WTC11 (cell line): Measurements from ENCODE around the gene C4orf50. TPM values are rescaled to one million over a fixed set of nuclear protein-coding genes. Genes with fewer than 3 reads are reported as not detected.

Experiments used
- ETV6 ChIP-seq: sonication (generic); formaldehyde crosslinking; IDR thresholded peaks from 2 replicates; pipeline ENCODE4 v1.8.1; 2022; ENCODE audit warnings: mild to moderate bottlenecking, missing genetic modification reagents
- FOXP1 ChIP-seq: sonication (generic); formaldehyde crosslinking; IDR thresholded peaks from 2 replicates; pipeline ENCODE4 v1.8.0; 2022; ENCODE audit warnings: missing genetic modification reagents, mild to moderate bottlenecking, moderate library complexity, borderline replicate concordance
- GRHL2 ChIP-seq: fragments of 250-450 bp; sonication (Bioruptor Pico); IDR thresholded peaks from 2 replicates; pipeline ENCODE4 v1.8.0; 2022; ENCODE audit warnings: mild to moderate bottlenecking, moderate library complexity; ENCODE audit not compliant: insufficient replicate concordance, severe bottlenecking
- JUN ChIP-seq: sonication (generic); formaldehyde crosslinking; IDR thresholded peaks from 2 replicates; pipeline ENCODE4 v1.8.0; 2023; ENCODE audit warnings: mild to moderate bottlenecking, missing genetic modification reagents
- NR2C2 ChIP-seq: sonication (generic); formaldehyde crosslinking; IDR thresholded peaks from 2 replicates; pipeline ENCODE4 v1.8.0; 2022; ENCODE audit warnings: mild to moderate bottlenecking, missing genetic modification reagents
- NR3C1 ChIP-seq: sonication (generic); formaldehyde crosslinking; conservative IDR thresholded peaks from 2 replicates; pipeline ENCODE4 v1.8.1; 2023; ENCODE audit warnings: low read depth, mild to moderate bottlenecking, missing genetic modification reagents
- OVOL2 ChIP-seq: fragments of 250-450 bp; sonication (Bioruptor Pico); IDR thresholded peaks from 2 replicates; pipeline ENCODE4 v1.9.0; 2021; ENCODE audit warnings: mild to moderate bottlenecking, borderline replicate concordance
- SOX15 ChIP-seq: fragments of 250-450 bp; sonication (Bioruptor Pico); IDR thresholded peaks from 2 replicates; pipeline ENCODE4 v1.9.0; 2021; ENCODE audit warnings: mild to moderate bottlenecking
- SP1 ChIP-seq: sonication (generic); formaldehyde crosslinking; conservative IDR thresholded peaks from 2 replicates; pipeline ENCODE4 v1.8.1; 2022; ENCODE audit warnings: missing genetic modification reagents
- TCF7 ChIP-seq: sonication (generic); formaldehyde crosslinking; IDR thresholded peaks from 2 replicates; pipeline ENCODE4 v1.8.0; 2022; ENCODE audit warnings: mild to moderate bottlenecking, low read depth, missing genetic modification reagents, moderate library complexity
- TEAD1 ChIP-seq: sonication (generic); formaldehyde crosslinking; IDR thresholded peaks from 2 replicates; pipeline ENCODE4 v1.8.0; 2022; ENCODE audit warnings: mild to moderate bottlenecking, missing genetic modification reagents
- TEAD4 ChIP-seq: sonication (generic); formaldehyde crosslinking; IDR thresholded peaks from 2 replicates; pipeline ENCODE4 v1.8.0; 2022; ENCODE audit warnings: mild to moderate bottlenecking, missing genetic modification reagents
- ZNF416 ChIP-seq: fragments of 250-450 bp; sonication (Bioruptor Pico); IDR thresholded peaks from 2 replicates; pipeline ENCODE4 v1.9.0; 2021; ENCODE audit warnings: mild to moderate bottlenecking, inconsistent platforms
- ZNF671 ChIP-seq: fragments of 250-450 bp; sonication (Bioruptor Pico); IDR thresholded peaks from 2 replicates; pipeline ENCODE4 v1.8.0; 2021; ENCODE audit warnings: mild to moderate bottlenecking
- total RNA-seq: library from RNA; stranded (reverse); gene quantifications from 3 replicates; pipeline ENCODE4 v1.2.3, GENCODE V29; 2021
- TF ChIP-seq, protein P1 (sequence below): fragments of 250-450 bp; sonication (Bioruptor Pico); IDR thresholded peaks from 2 replicates; pipeline ENCODE4 v1.9.0; 2021; ENCODE audit warnings: mild to moderate bottlenecking, borderline replicate concordance
- TF ChIP-seq, protein P2 (sequence below): sonication (generic); formaldehyde crosslinking; IDR thresholded peaks from 2 replicates; pipeline ENCODE4 v1.8.0; 2023; ENCODE audit warnings: missing genetic modification reagents
- TF ChIP-seq, protein P3 (sequence below): sonication (generic); formaldehyde crosslinking; IDR thresholded peaks from 2 replicates; pipeline ENCODE4 v1.8.0; 2022; ENCODE audit warnings: mild to moderate bottlenecking, missing genetic modification reagents
- TF ChIP-seq, protein P4 (sequence below): sonication (generic); formaldehyde crosslinking; IDR thresholded peaks from 2 replicates; pipeline ENCODE4 v1.8.0; 2022; ENCODE audit warnings: missing genetic modification reagents
- TF ChIP-seq, protein P5 (sequence below): sonication (generic); formaldehyde crosslinking; IDR thresholded peaks from 2 replicates; pipeline ENCODE4 v1.8.1; 2022; ENCODE audit warnings: low read depth, missing genetic modification reagents, borderline replicate concordance
- TF ChIP-seq, protein P6 (sequence below): fragments of 250-450 bp; sonication (Bioruptor Pico); conservative IDR thresholded peaks from 2 replicates; pipeline ENCODE4 v1.9.0; 2021; ENCODE audit warnings: mild to moderate bottlenecking
- TF ChIP-seq, protein P7 (sequence below): fragments of 200-600 bp; IDR thresholded peaks from 2 replicates; pipeline ENCODE4 v1.8.0; 2022; ENCODE audit warnings: antibody characterized with exemption
- TF ChIP-seq, protein P8 (sequence below): sonication (generic); formaldehyde crosslinking; IDR thresholded peaks from 2 replicates; pipeline ENCODE4 v1.8.1; 2022; ENCODE audit warnings: missing genetic modification reagents, borderline replicate concordance

C4orf50 gene
- total RNA-seq, 1 experiment from 2014 or later, result 0.17 TPM

DNA sequence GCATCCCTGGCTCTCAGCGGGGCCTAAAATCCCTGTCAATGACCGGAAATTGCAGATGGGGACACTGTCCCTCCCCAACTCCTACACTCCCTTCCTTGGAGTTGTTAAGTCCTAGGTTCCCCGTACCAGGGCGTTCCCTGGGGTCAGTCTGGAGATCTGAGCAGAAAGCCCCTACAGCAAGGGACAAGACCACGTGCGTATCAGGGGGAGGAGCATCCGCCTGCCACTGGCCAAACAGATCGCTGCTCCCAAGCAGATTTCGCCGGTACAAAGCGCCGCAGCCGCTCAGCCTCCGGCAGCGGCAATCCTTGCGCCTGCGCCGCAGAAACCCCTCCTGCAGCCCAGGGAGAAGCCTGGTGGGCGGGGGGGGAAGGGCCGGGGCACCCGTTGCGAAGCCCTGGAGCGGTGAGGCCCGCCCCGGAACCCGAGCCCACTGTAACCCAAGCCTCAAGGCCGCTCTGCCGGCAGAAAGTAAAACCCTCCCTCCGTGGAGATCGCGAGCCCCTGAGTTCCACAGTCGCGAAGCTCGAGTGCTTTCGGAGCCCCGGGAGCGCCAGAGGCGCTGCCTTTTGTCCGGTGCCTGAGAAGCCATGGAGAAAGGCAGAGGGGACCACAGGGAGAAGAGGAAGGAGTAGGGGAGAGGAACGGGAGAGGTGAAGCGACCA is 128.0 kb downstream of the C4orf50 start (continued):
- TF ChIP-seq, protein P1, sequence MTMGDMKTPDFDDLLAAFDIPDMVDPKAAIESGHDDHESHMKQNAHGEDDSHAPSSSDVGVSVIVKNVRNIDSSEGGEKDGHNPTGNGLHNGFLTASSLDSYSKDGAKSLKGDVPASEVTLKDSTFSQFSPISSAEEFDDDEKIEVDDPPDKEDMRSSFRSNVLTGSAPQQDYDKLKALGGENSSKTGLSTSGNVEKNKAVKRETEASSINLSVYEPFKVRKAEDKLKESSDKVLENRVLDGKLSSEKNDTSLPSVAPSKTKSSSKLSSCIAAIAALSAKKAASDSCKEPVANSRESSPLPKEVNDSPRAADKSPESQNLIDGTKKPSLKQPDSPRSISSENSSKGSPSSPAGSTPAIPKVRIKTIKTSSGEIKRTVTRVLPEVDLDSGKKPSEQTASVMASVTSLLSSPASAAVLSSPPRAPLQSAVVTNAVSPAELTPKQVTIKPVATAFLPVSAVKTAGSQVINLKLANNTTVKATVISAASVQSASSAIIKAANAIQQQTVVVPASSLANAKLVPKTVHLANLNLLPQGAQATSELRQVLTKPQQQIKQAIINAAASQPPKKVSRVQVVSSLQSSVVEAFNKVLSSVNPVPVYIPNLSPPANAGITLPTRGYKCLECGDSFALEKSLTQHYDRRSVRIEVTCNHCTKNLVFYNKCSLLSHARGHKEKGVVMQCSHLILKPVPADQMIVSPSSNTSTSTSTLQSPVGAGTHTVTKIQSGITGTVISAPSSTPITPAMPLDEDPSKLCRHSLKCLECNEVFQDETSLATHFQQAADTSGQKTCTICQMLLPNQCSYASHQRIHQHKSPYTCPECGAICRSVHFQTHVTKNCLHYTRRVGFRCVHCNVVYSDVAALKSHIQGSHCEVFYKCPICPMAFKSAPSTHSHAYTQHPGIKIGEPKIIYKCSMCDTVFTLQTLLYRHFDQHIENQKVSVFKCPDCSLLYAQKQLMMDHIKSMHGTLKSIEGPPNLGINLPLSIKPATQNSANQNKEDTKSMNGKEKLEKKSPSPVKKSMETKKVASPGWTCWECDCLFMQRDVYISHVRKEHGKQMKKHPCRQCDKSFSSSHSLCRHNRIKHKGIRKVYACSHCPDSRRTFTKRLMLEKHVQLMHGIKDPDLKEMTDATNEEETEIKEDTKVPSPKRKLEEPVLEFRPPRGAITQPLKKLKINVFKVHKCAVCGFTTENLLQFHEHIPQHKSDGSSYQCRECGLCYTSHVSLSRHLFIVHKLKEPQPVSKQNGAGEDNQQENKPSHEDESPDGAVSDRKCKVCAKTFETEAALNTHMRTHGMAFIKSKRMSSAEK (CRISPR knock-in tag), result no peak
- TF ChIP-seq OVOL2 (no peak), ZNF671 (CRISPR knock-in tag) (no peak), FOXP1 (no peak), ZNF416 (no peak), SOX15 (CRISPR knock-in tag) (no peak), NR3C1 (CRISPR knock-in tag) (no peak), TCF7 (no peak), GRHL2 (CRISPR knock-in tag) (no peak), NR2C2 (CRISPR knock-in tag) (no peak), TEAD4 (CRISPR knock-in tag) (no peak), TEAD1 (CRISPR knock-in tag) (peak; percentile 70; the same call in 1 of the 2 replicates), SP1 (CRISPR knock-in tag) (no peak), JUN (CRISPR knock-in tag) (no peak), ETV6 (CRISPR knock-in tag) (0 out of 2 replicates have a peak, but pooled peaks have one; percentile 63)
- TF ChIP-seq, protein P2, sequence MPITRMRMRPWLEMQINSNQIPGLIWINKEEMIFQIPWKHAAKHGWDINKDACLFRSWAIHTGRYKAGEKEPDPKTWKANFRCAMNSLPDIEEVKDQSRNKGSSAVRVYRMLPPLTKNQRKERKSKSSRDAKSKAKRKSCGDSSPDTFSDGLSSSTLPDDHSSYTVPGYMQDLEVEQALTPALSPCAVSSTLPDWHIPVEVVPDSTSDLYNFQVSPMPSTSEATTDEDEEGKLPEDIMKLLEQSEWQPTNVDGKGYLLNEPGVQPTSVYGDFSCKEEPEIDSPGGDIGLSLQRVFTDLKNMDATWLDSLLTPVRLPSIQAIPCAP (CRISPR knock-in tag), result no peak
- TF ChIP-seq, protein P3, sequence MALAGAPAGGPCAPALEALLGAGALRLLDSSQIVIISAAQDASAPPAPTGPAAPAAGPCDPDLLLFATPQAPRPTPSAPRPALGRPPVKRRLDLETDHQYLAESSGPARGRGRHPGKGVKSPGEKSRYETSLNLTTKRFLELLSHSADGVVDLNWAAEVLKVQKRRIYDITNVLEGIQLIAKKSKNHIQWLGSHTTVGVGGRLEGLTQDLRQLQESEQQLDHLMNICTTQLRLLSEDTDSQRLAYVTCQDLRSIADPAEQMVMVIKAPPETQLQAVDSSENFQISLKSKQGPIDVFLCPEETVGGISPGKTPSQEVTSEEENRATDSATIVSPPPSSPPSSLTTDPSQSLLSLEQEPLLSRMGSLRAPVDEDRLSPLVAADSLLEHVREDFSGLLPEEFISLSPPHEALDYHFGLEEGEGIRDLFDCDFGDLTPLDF (CRISPR knock-in tag), result no peak
- TF ChIP-seq, protein P4, sequence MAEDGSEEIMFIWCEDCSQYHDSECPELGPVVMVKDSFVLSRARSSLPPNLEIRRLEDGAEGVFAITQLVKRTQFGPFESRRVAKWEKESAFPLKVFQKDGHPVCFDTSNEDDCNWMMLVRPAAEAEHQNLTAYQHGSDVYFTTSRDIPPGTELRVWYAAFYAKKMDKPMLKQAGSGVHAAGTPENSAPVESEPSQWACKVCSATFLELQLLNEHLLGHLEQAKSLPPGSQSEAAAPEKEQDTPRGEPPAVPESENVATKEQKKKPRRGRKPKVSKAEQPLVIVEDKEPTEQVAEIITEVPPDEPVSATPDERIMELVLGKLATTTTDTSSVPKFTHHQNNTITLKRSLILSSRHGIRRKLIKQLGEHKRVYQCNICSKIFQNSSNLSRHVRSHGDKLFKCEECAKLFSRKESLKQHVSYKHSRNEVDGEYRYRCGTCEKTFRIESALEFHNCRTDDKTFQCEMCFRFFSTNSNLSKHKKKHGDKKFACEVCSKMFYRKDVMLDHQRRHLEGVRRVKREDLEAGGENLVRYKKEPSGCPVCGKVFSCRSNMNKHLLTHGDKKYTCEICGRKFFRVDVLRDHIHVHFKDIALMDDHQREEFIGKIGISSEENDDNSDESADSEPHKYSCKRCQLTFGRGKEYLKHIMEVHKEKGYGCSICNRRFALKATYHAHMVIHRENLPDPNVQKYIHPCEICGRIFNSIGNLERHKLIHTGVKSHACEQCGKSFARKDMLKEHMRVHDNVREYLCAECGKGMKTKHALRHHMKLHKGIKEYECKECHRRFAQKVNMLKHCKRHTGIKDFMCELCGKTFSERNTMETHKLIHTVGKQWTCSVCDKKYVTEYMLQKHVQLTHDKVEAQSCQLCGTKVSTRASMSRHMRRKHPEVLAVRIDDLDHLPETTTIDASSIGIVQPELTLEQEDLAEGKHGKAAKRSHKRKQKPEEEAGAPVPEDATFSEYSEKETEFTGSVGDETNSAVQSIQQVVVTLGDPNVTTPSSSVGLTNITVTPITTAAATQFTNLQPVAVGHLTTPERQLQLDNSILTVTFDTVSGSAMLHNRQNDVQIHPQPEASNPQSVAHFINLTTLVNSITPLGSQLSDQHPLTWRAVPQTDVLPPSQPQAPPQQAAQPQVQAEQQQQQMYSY, result peak; percentile 6; the same call in 1 of the 2 replicates
- TF ChIP-seq, protein P5, sequence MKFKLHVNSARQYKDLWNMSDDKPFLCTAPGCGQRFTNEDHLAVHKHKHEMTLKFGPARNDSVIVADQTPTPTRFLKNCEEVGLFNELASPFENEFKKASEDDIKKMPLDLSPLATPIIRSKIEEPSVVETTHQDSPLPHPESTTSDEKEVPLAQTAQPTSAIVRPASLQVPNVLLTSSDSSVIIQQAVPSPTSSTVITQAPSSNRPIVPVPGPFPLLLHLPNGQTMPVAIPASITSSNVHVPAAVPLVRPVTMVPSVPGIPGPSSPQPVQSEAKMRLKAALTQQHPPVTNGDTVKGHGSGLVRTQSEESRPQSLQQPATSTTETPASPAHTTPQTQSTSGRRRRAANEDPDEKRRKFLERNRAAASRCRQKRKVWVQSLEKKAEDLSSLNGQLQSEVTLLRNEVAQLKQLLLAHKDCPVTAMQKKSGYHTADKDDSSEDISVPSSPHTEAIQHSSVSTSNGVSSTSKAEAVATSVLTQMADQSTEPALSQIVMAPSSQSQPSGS, result no peak
- TF ChIP-seq, protein P6, sequence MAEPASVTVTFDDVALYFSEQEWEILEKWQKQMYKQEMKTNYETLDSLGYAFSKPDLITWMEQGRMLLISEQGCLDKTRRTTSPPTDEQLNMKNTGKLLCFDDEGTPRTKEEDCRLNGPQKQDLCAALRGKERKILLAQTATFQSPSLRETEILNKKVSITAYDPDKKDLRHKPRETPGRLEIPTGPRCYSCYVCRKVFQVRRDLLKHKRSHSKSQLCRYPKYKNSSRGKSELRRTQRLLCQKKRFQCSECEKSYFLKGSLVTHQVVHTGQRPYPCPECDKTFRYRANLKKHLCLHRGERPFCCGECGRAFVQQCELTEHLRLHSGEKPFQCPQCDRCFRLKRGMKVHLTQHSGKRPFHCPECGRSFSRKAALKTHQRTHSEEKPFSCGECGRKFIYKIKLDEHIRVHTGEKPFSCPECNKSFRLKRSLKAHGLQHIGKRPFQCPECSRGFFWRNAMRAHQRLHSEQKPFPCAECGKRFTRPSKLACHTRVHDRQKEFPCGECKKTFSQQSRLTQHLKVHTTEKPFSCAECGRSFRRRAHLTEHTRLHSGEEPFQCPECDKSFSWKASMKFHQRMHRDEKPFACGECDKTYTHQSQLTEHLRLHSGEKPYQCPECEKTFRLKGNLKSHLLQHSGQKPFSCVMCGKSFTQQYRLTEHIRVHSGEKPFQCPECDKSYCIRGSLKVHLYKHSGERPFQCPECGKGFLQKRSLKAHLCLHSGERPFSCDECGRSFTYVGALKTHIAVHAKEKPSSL (CRISPR knock-in tag), result no peak
- TF ChIP-seq, protein P7, sequence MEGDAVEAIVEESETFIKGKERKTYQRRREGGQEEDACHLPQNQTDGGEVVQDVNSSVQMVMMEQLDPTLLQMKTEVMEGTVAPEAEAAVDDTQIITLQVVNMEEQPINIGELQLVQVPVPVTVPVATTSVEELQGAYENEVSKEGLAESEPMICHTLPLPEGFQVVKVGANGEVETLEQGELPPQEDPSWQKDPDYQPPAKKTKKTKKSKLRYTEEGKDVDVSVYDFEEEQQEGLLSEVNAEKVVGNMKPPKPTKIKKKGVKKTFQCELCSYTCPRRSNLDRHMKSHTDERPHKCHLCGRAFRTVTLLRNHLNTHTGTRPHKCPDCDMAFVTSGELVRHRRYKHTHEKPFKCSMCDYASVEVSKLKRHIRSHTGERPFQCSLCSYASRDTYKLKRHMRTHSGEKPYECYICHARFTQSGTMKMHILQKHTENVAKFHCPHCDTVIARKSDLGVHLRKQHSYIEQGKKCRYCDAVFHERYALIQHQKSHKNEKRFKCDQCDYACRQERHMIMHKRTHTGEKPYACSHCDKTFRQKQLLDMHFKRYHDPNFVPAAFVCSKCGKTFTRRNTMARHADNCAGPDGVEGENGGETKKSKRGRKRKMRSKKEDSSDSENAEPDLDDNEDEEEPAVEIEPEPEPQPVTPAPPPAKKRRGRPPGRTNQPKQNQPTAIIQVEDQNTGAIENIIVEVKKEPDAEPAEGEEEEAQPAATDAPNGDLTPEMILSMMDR, result no peak
- TF ChIP-seq, protein P8, sequence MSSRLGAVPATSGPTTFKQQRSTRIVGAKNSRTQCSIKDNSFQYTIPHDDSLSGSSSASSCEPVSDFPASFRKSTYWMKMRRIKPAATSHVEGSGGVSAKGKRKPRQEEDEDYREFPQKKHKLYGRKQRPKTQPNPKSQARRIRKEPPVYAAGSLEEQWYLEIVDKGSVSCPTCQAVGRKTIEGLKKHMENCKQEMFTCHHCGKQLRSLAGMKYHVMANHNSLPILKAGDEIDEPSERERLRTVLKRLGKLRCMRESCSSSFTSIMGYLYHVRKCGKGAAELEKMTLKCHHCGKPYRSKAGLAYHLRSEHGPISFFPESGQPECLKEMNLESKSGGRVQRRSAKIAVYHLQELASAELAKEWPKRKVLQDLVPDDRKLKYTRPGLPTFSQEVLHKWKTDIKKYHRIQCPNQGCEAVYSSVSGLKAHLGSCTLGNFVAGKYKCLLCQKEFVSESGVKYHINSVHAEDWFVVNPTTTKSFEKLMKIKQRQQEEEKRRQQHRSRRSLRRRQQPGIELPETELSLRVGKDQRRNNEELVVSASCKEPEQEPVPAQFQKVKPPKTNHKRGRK, result no peak
